Measurements from ENCODE around the gene CDHR2.

CDHR2 gene

GRCh38 chr5:176536902-176537553, 12.1 kb upstream of the CDHR2 start, which contains the start of gene RNF44:
Gene RNF44 (minus strand): TSS chr5:176537402. CDS start chr5:176532472, 4,930 bp downstream.
- TF ChIP-seq ZBTB7A (IDR thresholded peaks at IDR 0.05; ENCODE audit: low read depth): no peak; the same call in 1 of the 2 replicates
- 0 out of 2 replicates have a peak, but pooled peaks have one; percentile 23 for TF ChIP-seq EP300 (IDR thresholded peaks at IDR 0.05; ENCODE audit: borderline replicate concordance)
- peak; percentile 91 for TF ChIP-seq MAX (IDR thresholded peaks at IDR 0.05)
- peak; percentile 93 for TF ChIP-seq YY1 (IDR thresholded peaks at IDR 0.05; ENCODE audit: low read depth)
- no peak for TF ChIP-seq CREB1 (IDR thresholded peaks at IDR 0.05; ENCODE audit: low read depth)
- TF ChIP-seq TEAD4 (IDR thresholded peaks at IDR 0.05): peak; percentile 62
- TF ChIP-seq EGR1 (IDR thresholded peaks at IDR 0.05): peak; percentile 49; the same call in 1 of the 2 replicates
- no peak for TF ChIP-seq RAD21 (IDR thresholded peaks at IDR 0.05; ENCODE audit: low read depth)
- 0 out of 2 replicates have a peak, but pooled peaks have one; percentile 5 for TF ChIP-seq TAF1 (IDR thresholded peaks at IDR 0.05; ENCODE audit: low read depth)
- no peak; the same call in 1 of the 2 replicates for TF ChIP-seq TCF12 (IDR thresholded peaks at IDR 0.05; ENCODE audit: low read depth)
- peak; percentile 60 for TF ChIP-seq FOXM1 (IDR thresholded peaks at IDR 0.05; ENCODE audit: borderline replicate concordance, low read depth)
- TF ChIP-seq USF1 (IDR thresholded peaks at IDR 0.05): peak; percentile 95
- TF ChIP-seq CEBPB (IDR thresholded peaks at IDR 0.05): no peak
- peak; percentile 57 for TF ChIP-seq REST (IDR thresholded peaks at IDR 0.05; ENCODE audit: low read depth)

DNA sequence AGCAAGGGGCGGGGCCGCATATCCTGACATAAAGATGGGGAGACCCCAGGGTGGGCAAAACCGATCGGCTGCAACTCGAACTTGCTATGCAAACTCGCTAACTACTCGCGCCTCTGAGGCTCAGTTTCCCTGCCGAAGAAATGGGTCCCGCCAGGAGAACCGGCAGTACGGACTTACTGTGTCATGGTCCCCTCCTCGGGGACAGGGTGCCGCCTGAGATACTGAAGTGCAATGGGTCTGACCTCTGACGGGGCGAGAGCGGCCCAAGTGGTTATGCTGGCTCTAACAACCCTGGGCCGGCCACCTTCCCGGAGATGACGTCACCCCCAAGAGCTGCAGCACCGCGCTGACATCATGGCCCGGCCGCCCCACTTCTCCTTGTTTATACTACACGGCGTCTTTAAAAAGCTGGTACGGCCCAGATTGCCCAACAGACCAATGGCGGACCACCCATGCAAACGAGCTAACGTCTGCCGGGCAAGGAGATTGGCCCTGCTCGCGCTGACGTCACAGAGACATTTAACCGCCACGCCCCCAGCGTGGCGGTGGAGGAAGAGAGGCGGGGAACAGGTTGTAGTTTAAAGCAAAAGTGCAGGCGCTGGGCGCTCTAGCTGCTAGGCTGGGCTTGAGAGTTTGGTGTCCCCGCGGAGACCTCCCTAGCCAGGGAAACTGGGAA, 11.4 kb upstream of the CDHR2 start:
- TF ChIP-seq EGR1 (IDR thresholded peaks at IDR 0.05) (no peak), REST (IDR thresholded peaks at IDR 0.05; ENCODE audit: low read depth) (no peak), TAF1 (IDR thresholded peaks at IDR 0.05; ENCODE audit: low read depth) (no peak), RAD21 (IDR thresholded peaks at IDR 0.05; ENCODE audit: low read depth) (no peak), NFIC (IDR thresholded peaks at IDR 0.05) (no peak), MAX (IDR thresholded peaks at IDR 0.05) (peak; percentile 70), TCF12 (IDR thresholded peaks at IDR 0.05; ENCODE audit: low read depth) (no peak), CREB1 (IDR thresholded peaks at IDR 0.05; ENCODE audit: low read depth) (peak; percentile 96), CEBPB (IDR thresholded peaks at IDR 0.05) (peak; percentile 57; the same call in 1 of the 2 replicates)

DNA sequence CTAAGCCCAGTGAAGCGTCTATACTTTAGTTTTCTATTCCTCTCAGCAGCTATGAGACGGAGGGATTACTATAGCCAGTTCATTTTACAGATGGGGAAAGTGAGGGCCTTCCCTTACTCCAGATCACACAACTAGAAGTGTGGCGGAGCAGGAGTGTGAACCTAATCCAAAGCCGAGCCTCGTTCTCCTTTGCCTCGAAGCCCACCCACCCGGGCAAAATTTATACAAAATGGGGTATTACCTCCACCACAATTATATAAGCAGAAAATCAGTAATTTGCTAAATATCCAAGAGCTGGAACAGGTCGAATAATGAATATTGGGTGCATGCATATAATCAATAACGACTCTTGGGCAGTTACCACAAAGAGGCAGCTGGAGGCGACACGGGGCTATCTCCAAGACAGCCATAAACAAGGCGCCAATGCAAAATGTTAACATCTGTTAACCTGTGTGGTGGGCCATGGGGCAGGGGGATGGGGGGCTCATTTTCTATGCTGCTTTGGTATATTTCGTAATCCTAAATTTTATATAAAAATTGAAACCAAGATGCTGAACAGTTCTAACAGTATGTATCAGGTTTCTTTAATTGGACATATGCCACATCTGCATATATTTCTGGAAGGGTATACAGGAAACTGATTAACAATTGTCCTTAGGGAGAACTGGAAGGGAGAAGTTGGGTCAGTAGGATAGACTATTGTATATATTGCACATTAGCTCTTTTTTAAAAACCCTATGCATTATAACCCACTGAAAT, 10.7 kb upstream of the CDHR2 start:
- TF ChIP-seq TEAD4 (IDR thresholded peaks at IDR 0.05) (no peak), CEBPB (IDR thresholded peaks at IDR 0.05) (no peak), CREB1 (IDR thresholded peaks at IDR 0.05; ENCODE audit: low read depth) (no peak), USF1 (IDR thresholded peaks at IDR 0.05) (no peak), NFIC (IDR thresholded peaks at IDR 0.05) (no peak), MAX (IDR thresholded peaks at IDR 0.05) (no peak), TCF12 (IDR thresholded peaks at IDR 0.05; ENCODE audit: low read depth) (no peak), EGR1 (IDR thresholded peaks at IDR 0.05) (no peak), TAF1 (IDR thresholded peaks at IDR 0.05; ENCODE audit: low read depth) (no peak), REST (IDR thresholded peaks at IDR 0.05; ENCODE audit: low read depth) (no peak), FOXM1 (IDR thresholded peaks at IDR 0.05; ENCODE audit: borderline replicate concordance, low read depth) (no peak), RAD21 (IDR thresholded peaks at IDR 0.05; ENCODE audit: low read depth) (no peak), ZBTB7A (IDR thresholded peaks at IDR 0.05; ENCODE audit: low read depth) (no peak), YY1 (IDR thresholded peaks at IDR 0.05; ENCODE audit: low read depth) (no peak), EP300 (IDR thresholded peaks at IDR 0.05; ENCODE audit: borderline replicate concordance) (no peak)
